ENCODE measurements around the gene PHETA1. TPM values are rescaled to one million over a fixed set of nuclear protein-coding genes. Genes with fewer than 3 reads are reported as not detected.
"Not testable (repeated sequence)": the region's sequence is repeated elsewhere in the genome, so short reads cannot be mapped to it uniquely, and the experiment has no call there.

The PHETA1 gene
- total RNA-seq, 2 experiments from 2014 or later = 1.3 to 1.5 TPM

DNA sequence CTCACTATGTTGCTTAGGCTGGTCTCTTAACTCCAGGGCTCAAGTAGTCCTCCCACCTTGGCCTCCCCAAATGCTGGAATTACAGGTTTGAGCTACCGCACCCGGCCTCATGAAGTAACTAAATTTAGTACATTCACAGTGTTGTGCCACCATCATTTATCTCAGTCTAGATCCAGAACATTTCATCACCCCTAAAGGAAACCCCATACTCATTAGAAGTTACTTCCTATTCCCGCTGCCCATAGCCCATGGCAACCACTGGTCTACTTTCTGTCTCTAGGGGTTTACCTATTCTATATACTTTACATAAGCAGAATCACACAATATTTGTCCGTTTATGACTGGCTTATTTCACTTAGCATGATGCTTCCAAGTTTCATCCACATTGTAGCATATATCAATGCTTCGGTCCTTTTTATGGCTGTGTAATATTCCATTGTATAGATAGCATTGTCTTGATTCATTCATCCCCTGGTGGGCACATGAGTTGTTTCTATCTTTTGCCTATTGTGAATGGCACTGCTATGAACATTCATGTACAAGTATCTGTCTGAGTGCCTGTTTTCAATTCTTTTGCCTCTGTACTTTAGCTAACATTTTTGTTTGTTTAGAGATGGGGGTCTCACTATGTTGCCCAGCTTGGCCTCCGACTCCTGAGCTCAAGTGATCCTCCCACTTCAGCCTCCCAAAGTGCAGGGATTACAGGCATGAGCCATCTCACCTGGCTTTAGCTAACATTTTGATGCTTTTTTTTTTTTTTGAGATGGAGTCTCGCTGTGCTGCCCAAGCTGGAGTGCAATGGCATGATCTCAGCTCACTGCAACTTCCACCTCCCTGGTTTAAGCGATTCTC lies 26.7 kb upstream of the PHETA1 start:
- Mint-ChIP-seq H3K4me1 (peaks cover 28% of the 10 kb centered on the region), H3K27ac (no peak overlapping the region), H3K36me3 (ENCODE audit: low read depth) (peaks cover 3% of the 10 kb centered on the region), H3K4me3 (no peak overlapping the region), H3K27me3 (peaks cover 5% of the 10 kb centered on the region), H3K9me3 (ENCODE audit: low read depth) (peaks cover 3% of the 10 kb centered on the region)
- CTCF ChIA-PET = interaction anchor here (0.6 to 24.4 kb wide), 28 partner anchors 8 to 693 kb away, joined by 3 to 890 read pairs (median 6); no protein-coding TSS in a partner anchor
- ATAC-seq (no peak), DNase-seq (no peak)
- intact Hi-C loops (cut with DNase I, micrococcal nuclease) = loop anchor here (2.0 to 5.0 kb wide), 4 partner anchors 63 to 417 kb away; partner anchors contain the start of genes ACAD10 (in 2 of the 2) and BRAP (in 1 of the 2)
- POLR2A ChIA-PET = interaction anchor here (0.7 kb wide), 1 partner anchor 947 kb away, joined by 3 read pairs; no protein-coding TSS in a partner anchor

DNA sequence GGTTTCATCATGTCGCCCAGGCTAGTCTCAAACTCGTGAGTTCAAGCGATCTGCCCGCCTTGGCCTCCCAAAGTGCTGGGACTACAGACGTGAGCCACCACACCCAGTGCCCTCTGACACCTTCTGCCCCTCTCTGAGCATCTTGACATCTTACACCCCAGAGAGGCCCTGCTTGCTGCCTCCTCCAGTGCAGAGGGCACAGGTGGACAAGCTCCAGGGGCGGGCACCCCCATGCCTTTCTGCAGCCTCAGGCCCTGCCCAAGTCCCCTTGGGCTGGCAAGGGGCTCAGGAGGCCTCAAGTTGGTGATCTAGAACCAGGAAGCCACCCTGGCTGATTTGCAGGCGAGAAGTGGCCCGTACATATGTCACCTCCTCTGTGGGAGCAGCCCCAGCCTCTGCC lies 25.6 kb upstream of the PHETA1 start:
- H3K4me1 Mint-ChIP-seq = peaks cover 19% of the 10 kb centered on the region
- ATAC-seq (no peak), DNase-seq (no peak)
- intact Hi-C loops (cut with DNase I, micrococcal nuclease) = no loop called here
- peaks cover under 1% of the 10 kb centered on the region for H3K9me3 Mint-ChIP-seq (ENCODE audit: low read depth)
- ChIA-PET POLR2A (no interaction called here), CTCF (interaction anchor here (5.2 to 24.4 kb wide), 2 partner anchors 58 to 134 kb away, joined by 71 to 890 read pairs; no protein-coding TSS in a partner anchor)
- H3K36me3 Mint-ChIP-seq (ENCODE audit: low read depth) = peaks cover under 1% of the 10 kb centered on the region
- H3K4me3 Mint-ChIP-seq = no peak overlapping the region
- no peaks in the 10 kb centered on the region for H3K27me3 Mint-ChIP-seq
- no peak overlapping the region for H3K27ac Mint-ChIP-seq

DNA sequence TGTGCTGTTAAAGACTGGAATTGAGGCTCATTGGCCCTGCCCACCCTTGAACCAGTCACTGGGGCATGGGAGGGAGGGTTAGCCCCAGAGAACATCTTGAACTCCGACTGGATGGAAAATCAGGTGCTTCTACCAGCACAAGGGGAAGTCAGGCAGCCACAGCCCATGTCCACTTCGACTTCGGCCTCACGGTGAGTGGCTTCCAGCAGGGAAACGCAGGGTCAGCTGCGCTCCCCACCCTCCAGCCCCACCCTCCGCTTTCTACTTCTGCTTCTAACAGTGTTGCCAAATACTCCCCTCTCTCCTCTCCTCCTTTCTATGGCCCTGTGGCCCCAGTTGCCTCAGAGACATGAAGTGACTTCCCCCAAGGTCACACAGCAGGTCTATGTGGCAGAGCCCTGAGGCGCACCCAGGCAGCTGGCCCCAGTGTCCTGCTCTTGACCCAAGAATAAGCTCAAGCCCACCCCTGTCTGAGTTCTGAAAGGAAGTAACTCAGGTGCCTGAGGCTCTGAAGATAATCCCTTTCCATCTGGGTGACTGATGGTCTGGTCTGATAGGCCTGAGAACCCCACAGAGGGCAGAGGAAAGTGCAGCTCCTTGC lies 24.9 kb upstream of the PHETA1 start:
- Mint-ChIP-seq H3K27me3 (no peaks in the 10 kb centered on the region), H3K4me1 (peaks cover 12% of the 10 kb centered on the region), H3K4me3 (no peak overlapping the region), H3K36me3 (ENCODE audit: low read depth) (no peaks in the 10 kb centered on the region), H3K9me3 (ENCODE audit: low read depth) (no peaks in the 10 kb centered on the region), H3K27ac (no peak overlapping the region)
- ATAC-seq (no peak), DNase-seq (no peak)
- ChIA-PET CTCF (interaction anchor here (1.4 to 24.4 kb wide), 2 partner anchors 19 to 59 kb away, joined by 3 to 890 read pairs; no protein-coding TSS in a partner anchor), POLR2A (no interaction called here)
- intact Hi-C loops (cut with DNase I, micrococcal nuclease) = no loop called here

DNA sequence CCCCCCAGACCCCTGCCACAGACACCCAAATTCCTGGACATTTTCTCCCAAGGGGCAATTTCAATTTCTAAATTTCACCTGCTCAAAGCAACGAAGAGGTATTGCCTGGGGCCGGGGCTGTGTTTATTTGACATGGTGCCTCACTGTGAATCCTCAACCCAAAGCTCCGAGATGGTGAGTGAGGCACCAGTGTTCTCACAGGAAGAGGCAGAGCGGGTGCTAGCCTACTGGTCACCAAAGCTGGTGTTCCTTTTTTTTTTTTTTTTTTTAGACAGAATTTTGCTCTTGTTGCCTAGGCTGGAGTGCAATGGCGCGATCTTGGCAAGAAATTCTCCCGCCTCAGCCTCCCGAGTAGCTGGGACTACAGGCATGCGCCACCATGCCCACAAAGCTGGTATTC lies 22.0 kb upstream of the PHETA1 start:
- DNase-seq (no peak), ATAC-seq (no peak)
- Mint-ChIP-seq H3K27me3 (no peaks in the 10 kb centered on the region), H3K27ac (no peak overlapping the region), H3K4me3 (no peak overlapping the region), H3K9me3 (ENCODE audit: low read depth) (no peaks in the 10 kb centered on the region), H3K4me1 (no peaks in the 10 kb centered on the region), H3K36me3 (ENCODE audit: low read depth) (no peaks in the 10 kb centered on the region)
- intact Hi-C loops (cut with DNase I, micrococcal nuclease) = no loop called here
- ChIA-PET POLR2A (no interaction called here), CTCF (interaction anchor here (24.4 kb wide), 1 partner anchor 62 kb away, joined by 890 read pairs; no protein-coding TSS in a partner anchor)

DNA sequence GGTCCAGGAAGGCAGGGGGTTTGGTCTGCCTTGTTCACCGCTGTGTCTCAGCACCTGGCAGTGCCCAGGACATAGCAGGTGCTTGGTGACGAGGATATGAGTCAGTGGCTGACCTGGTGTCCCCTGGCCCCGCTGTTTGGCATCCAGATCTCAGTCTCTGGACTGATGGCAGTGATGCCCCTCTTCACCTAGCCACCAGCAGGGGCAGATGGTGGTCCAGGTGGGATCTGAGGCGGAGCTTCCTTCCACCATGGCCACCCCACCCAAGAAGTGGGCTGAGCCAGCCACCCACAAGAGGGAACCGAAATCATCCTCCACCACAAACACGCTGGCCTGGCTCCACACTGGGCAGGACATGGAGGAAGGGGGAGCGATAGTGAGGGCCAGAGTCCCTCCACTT lies 20.7 kb upstream of the PHETA1 start:
- Mint-ChIP-seq H3K4me3 (no peak overlapping the region), H3K9me3 (ENCODE audit: low read depth) (no peaks in the 10 kb centered on the region), H3K36me3 (ENCODE audit: low read depth) (no peaks in the 10 kb centered on the region), H3K27ac (no peak overlapping the region), H3K4me1 (no peaks in the 10 kb centered on the region), H3K27me3 (no peaks in the 10 kb centered on the region)
- DNase-seq (no peak), ATAC-seq (no peak)
- ChIA-PET CTCF (no interaction called here), POLR2A (no interaction called here)
- intact Hi-C loops (cut with DNase I, micrococcal nuclease) = no loop called here

DNA sequence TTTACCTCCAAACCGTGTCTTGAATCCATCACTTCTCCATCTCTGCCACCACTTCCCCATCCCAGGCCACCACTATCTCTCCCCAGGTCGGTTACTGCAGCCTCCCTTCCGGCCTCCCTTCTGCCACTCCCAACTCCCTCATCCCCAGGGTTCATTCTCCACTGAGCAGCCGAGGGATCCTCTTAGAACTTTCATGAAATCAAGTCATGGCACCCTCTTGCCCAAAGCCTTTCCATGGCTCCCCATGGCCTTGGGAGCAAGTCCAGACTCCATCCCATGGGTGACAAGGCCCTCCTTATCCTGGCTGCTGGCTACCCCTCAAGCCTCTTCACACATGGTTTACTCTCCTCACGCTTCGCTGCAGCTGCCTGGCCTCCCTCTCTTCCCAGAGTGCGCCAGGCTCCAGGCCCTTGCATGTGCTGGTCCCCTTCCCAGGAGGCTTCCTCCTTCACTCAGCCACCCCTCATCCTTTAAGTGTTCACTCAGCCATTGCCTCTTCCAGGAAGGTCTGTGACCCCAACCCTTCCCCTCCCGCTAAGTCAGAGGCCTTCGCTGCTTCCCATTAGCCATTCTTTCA lies 18.9 kb upstream of the PHETA1 start:
- CTCF ChIA-PET = interaction anchor here (1.2 kb wide), 1 partner anchor 8 kb away, joined by 5 read pairs; no protein-coding TSS in a partner anchor
- Mint-ChIP-seq H3K36me3 (ENCODE audit: low read depth) (no peaks in the 10 kb centered on the region), H3K27ac (no peak overlapping the region), H3K9me3 (ENCODE audit: low read depth) (no peaks in the 10 kb centered on the region), H3K27me3 (no peaks in the 10 kb centered on the region), H3K4me3 (no peak overlapping the region), H3K4me1 (no peaks in the 10 kb centered on the region)
- DNase-seq = no peak
- no peak for ATAC-seq
- intact Hi-C loops (cut with DNase I, micrococcal nuclease) = no loop called here
- POLR2A ChIA-PET = no interaction called here

DNA sequence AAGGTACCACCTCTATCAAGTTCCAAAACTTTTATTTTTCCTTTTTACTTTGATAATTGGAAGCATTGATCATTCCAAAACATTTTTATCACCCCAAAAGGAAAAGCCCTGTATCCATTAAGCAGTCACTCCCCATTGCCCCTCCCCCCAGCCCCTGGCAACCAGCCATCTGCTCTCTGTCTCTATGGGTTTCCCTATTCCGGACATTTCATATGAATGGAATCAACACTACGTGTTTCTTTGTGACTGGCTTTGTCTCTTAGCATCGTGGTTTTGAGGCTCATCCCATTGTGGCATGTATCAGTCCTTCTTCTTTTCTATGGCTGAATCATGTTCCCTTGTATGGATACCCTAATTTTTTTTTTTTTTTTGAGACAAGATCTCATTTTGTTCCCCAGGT lies 18.0 kb upstream of the PHETA1 start:
- ChIA-PET CTCF (interaction anchor here (1.2 kb wide), 1 partner anchor 9 kb away, joined by 5 read pairs; no protein-coding TSS in a partner anchor), POLR2A (no interaction called here)
- no peak overlapping the region for H3K27ac Mint-ChIP-seq
- H3K4me3 Mint-ChIP-seq = no peak overlapping the region
- H3K36me3 Mint-ChIP-seq (ENCODE audit: low read depth) = no peaks in the 10 kb centered on the region
- no peaks in the 10 kb centered on the region for H3K27me3 Mint-ChIP-seq
- H3K4me1 Mint-ChIP-seq = no peaks in the 10 kb centered on the region
- ATAC-seq (no peak), DNase-seq (no peak)
- intact Hi-C loops (cut with DNase I, micrococcal nuclease) = no loop called here
- no peaks in the 10 kb centered on the region for H3K9me3 Mint-ChIP-seq (ENCODE audit: low read depth)

DNA sequence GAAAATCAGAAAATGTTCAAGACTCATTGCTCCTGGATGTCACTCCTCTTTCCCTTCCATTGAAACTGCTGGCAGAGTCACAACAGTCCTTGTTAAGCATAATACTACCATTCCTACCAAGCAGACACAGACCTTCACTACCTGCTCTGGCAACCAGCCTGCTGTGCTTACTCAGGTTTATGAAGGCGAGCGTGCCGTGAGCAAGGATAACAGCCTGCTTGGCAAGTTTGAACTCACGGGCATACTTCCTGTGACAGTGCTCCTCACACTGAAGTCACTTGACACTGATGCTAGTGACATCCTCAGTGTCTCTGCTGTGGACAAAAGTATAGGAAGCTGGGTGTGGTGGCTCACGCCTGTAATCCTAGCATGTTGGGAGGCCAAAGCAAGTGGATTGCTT lies 15.7 kb upstream of the PHETA1 start:
- no peak for DNase-seq
- Mint-ChIP-seq H3K9me3 (ENCODE audit: low read depth) (no peaks in the 10 kb centered on the region), H3K4me3 (no peak overlapping the region), H3K27ac (no peak overlapping the region), H3K4me1 (no peaks in the 10 kb centered on the region), H3K27me3 (peaks cover 3% of the 10 kb centered on the region), H3K36me3 (ENCODE audit: low read depth) (no peaks in the 10 kb centered on the region)
- ChIA-PET CTCF (interaction anchor here (0.9 to 2.9 kb wide), 4 partner anchors 12 to 67 kb away, joined by 3 to 12 read pairs (median 8); partner anchors contain the start of gene PHETA1), POLR2A (no interaction called here)
- intact Hi-C loops (cut with DNase I, micrococcal nuclease) = no loop called here
- no peak for ATAC-seq

DNA sequence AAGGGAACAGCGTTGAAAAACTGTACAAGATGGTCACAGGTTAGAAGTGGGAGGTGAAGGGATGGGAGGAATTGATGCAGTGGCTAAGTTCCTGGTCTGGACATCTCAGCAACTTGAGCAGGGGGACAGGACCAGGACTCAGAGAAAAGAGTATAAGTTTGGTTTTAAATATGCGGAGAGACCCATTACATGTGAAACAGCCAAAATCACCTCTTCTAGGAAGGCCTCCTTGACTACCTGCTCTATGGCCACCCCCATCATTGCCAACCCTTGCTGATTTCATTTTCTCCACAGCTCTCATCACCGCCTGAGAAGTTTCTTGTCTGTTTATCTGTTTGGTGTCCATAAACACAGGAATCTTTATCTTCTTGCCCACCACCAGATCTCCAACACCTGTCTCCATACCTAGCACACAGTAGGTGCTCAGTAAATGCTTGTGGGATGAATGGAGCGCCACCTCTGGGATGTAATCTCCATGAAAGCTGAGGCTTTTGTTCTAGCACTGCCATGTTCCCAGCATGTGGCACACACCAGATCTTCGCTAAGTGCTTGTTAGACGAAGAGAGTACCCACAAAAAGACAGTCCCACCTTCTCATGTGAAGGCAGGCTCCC lies 11.2 kb upstream of the PHETA1 start:
- Mint-ChIP-seq H3K9me3 (ENCODE audit: low read depth) (no peaks in the 10 kb centered on the region), H3K27me3 (peaks cover 3% of the 10 kb centered on the region), H3K36me3 (ENCODE audit: low read depth) (no peaks in the 10 kb centered on the region), H3K4me3 (no peak overlapping the region), H3K27ac (no peak overlapping the region), H3K4me1 (no peaks in the 10 kb centered on the region)
- ATAC-seq (no peak), DNase-seq (no peak)
- intact Hi-C loops (cut with DNase I, micrococcal nuclease) = no loop called here
- POLR2A ChIA-PET = interaction anchor here (0.7 kb wide), 1 partner anchor 63 kb away, joined by 3 read pairs; no protein-coding TSS in a partner anchor
- CTCF ChIA-PET = interaction anchor here (1.4 kb wide), 1 partner anchor 17 kb away, joined by 3 read pairs; no protein-coding TSS in a partner anchor

DNA sequence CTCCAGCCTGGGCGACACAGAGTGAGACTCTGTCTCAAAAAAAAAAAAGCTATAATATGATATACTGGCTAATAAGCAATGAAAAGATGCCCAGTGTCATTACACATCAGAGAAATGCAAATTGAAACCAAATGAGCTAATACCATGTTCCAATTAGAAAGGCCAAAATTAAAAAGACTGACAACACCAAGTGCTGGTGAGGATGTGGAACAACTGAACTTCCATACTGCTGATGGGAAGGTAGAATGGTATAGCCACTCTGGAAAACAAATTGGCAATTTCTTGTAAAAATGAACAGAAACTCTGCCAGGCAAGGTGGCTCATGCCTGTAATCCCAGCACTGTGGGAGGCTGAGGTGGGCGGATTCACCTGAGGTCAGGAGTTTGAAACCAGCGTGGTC lies 8.5 kb upstream of the PHETA1 start:
- H3K36me3 Mint-ChIP-seq (ENCODE audit: low read depth) = no peaks in the 10 kb centered on the region
- POLR2A ChIA-PET = interaction anchor here (0.7 kb wide), 1 partner anchor 39 kb away, joined by 4 read pairs; no protein-coding TSS in a partner anchor

DNA sequence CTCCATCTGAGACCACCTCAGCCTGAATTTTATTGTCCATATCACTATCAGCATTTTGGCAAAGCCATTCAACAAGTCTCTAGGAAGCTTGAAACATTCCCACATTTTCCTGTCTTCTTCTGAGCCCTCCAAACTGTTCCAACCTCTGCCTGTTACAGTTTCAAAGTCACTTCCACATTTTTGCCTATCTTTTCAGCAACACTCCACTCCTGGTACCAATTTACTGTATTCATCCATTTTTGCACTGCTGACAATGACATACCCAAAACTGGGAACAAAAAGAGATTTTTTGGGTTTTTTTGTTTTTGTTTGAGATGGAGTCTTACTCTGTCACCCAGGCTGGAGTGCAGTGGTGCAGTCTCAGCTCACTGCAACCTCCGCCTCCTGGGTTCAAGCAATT lies 4.3 kb upstream of the PHETA1 start:
- H3K27me3 Mint-ChIP-seq; intact Hi-C loops (cut with DNase I, micrococcal nuclease); ATAC-seq; H3K4me1 Mint-ChIP-seq; CTCF ChIA-PET; H3K36me3 Mint-ChIP-seq (ENCODE audit: low read depth); H3K9me3 Mint-ChIP-seq (ENCODE audit: low read depth); DNase-seq; H3K27ac Mint-ChIP-seq; H3K4me3 Mint-ChIP-seq; POLR2A ChIA-PET: not testable (repeated sequence)

More for the DNA sequence above, 8.5 kb upstream of the PHETA1 start:
- intact Hi-C loops (cut with DNase I, micrococcal nuclease) = no loop called here
- Mint-ChIP-seq H3K9me3 (ENCODE audit: low read depth) (no peaks in the 10 kb centered on the region), H3K27me3 (peaks cover 6% of the 10 kb centered on the region), H3K4me1 (no peaks in the 10 kb centered on the region), H3K27ac (no peak overlapping the region), H3K4me3 (no peak overlapping the region)
- CTCF ChIA-PET = interaction anchor here (0.7 kb wide), 1 partner anchor 538 kb away, joined by 3 read pairs; no protein-coding TSS in a partner anchor
- DNase-seq (no peak), ATAC-seq (no peak)

Measured in activated CD4-positive, alpha-beta T cell treated with anti-CD3 and anti-CD28 coated beads for 36 hours (primary cell).